HG02798 (cell line): Measurements from ENCODE around the gene ATP1B3.
"Not testable (repeated sequence)": the region's sequence is repeated elsewhere in the genome, so short reads cannot be mapped to it uniquely, and the experiment has no call there.

Experiments used
- ATAC-seq: cut with Tn5 transposase; IDR thresholded peaks from one replicate; pipeline ENCODE4 v1.9.1; 2021; ENCODE audit warnings: mild to moderate bottlenecking; ENCODE audit not compliant: unreplicated experiment, poor library complexity

The ATP1B3 gene

GRCh38 chr3:141859651-141860050, 16.8 kb upstream of the ATP1B3 start:
- no peak for ATAC-seq

DNA sequence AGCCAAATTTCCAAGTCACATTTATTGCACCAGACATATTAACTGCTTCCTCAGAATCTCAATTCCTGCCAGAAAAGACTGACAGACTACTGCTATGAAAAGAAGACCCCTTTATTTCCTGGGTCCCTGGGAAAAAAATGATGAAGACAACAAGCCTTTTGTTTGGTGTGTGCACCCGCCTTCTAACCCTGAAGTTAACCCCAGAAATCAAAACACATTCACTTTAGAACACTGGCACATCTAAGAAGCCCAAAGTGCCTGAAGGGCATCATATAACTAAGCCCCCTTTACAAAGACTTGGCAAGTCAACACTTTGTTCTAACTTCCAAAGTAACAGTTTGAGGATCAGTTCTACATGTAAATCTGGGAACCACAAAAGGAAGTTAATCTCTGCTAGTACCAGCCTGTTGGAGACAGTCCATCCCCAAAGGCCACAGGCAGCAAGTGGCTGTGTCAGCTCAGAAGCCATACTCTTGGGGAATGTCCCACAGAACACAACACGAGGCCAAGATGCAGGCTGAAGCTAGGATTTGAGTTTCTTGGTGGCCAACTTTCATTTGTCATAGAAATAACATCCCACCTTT, 16.3 kb upstream of the ATP1B3 start:
- ATAC-seq, result no peak

DNA sequence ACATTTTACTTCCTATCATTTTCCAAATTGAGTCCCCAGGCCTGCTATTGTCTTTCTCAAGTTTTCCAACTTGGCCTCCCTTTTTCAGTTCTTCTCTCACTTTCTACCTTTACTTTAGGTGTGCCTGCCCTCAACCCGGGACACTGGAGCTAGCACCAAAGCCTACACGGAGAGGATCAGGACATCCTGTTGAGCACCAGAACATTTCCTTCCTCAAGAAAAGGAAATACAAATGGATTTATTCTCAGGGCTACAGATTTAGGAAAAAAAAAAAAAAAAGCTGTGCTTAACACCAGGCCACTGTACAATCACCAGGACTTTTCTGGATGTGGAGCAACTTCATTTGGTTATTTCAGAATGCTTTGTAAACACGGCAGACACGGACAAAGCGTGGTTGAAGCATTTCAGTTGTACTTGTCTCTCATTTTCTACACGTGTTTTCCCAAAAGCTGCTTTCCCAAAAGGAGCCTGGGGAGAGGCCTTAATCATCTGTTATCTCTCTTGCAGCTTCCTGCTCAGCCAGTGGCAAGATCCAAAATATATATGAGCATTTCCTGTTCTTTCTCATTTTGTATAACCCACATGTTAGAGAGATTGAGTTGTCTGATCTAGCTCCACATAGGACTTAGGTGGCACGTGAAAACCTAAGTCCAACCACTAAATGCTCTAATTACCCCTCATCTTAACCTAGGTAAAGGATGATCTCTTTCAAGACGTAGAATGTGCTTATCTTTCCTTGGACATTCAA, 15.5 kb upstream of the ATP1B3 start:
- no peak for ATAC-seq

- ATAC-seq, result no peak
Measured at GRCh38 chr3:141862279-141862816, 14.1 kb upstream of the ATP1B3 start.

DNA sequence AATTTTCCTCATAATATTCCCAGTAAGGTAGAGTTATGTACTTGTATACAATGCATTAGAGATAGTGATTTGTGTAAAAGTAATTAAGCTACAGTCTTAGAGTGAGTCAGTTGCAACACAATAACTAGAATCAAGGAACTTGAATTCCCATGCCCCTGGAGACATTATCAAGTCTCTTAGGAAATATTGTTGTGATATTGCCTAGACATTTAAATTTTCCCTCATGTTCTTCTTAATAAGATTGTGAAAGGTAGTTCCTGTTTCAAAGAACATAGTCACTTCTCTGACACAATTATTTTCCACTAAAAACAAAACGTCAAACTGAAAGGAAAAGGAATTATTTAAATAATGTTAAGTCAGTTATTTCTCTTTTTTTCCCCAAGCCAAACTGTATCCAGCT, 13.0 kb upstream of the ATP1B3 start:
- no peak for ATAC-seq

DNA sequence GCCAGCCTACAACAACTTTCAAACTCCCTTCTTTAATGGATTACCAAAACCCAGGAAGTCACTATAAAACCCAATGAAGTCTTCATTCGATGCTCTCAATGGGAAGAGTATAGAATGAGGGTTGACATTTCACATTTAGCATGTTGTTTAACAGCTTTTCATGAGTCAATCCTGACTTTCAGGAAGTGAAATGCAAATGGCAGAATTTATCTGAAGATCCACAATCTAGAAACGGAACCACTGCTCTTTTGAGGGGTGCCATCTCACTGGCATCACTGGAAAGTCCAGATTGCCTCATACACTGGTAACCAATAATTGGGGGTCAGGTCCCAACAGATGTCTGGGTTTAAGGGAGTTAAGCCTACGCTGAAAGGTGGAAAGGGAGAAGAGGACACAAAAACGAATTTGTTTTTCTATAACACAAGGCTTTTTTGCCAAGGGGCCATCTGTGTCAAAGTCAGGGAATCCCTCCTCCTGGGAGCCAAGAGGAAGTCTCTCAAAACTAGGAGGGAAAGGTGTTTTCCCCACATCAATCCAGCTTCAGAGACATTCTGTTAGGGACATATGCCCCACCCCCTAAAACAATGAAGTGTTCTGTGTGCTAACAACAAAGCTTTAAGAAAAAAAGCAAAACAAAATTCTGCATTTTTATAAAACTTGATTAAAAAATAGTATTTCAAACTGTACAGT, 12.0 kb upstream of the ATP1B3 start:
- no peak for ATAC-seq

- no peak for ATAC-seq
Measured at GRCh38 chr3:141865101-141865500, 11.3 kb upstream of the ATP1B3 start.

DNA sequence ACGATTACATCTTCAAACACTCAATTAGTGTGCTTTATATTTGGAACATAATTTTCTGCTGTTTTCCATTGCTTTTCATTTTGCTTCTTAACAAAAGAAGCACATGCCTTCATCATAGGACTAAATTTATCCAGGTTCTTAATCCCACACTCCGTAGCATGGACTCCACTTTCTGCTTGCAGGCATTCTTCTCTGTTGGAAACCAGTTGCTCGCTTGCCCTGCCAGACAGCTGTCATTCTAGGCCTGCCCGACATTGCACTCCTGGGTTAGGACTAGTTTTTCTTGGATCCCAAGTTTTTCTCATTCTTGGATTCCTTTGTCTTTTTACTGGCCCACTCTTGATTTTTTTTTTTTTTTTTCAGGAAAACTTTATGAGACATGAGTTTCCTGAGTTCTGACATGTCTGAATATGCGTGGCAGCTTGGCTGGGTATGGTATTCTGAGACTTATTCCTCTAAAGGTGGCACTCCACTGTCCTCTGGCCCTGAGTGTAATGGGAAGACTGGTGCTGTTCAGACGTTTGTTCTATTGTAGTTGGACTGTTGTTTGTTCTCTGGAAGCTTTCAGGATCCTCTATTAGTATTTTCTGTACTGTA, 6.3 kb upstream of the ATP1B3 start:
- ATAC-seq, result no peak

DNA sequence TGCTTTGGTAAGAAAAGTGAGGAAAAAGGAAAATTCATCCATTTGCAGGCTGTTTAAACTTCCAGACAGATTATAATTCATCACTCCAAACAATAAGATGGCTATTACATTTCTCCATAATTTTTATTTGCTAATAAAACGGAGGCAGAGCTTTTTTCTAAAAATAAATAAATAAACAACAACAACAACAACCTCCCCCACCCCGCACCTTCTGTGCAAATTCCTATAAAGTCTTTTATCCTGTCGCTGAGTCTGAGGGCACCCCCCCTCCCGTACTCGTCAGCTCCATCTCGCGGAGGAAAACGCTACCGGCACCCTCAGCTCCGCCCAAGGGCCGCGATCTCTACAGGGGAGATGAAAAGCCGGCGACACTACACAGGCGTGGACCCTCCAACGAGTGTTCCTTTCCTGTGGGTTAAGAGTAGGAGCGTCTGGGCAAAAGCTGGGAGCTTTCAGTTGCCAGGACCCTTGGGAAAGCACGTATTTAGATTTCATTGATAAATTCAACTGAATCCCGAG, 1.0 kb upstream of the ATP1B3 start:
- peak; percentile 50 for ATAC-seq

- peak; percentile 45 for ATAC-seq
Measured at GRCh38 chr3:141875893-141876380, 506 bp upstream of the ATP1B3 start.

DNA sequence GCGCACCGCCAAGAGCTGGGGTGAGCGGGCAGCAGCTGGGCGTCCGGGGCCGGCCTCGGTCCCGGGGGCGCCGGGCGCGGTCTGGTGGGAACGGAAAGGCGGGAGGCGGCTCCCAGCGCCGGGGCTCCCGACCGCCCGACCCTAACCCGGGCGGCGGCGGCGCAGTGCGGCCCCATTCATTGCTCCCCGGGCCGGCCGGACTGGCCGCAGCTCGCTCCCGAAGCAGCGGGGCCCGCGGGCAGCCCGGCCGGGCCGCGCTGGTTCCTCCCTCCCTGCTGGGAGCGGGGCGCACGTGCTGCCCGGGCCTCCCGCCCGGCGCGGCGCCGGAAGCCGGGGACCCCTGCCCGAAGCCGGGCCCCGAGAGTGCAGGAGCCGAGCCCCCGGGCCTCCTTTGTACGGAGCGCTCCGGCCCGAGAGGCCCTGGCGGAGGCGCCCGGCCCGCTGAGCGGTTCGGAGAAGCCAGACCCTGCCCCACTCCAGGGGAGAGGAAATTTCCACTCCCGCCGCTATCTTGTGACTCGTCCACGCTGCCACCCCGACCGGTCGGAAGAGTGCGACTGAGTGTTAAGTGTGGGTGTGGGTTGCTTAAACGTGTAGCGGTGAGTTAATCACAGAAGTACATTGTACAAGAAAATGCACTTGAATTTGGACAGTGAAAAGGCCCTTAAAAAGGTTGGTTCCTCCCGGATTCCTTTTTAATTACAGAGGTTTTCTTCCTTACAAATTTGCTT, 613 bp downstream of the ATP1B3 start:
- peak; percentile 28 for ATAC-seq

DNA sequence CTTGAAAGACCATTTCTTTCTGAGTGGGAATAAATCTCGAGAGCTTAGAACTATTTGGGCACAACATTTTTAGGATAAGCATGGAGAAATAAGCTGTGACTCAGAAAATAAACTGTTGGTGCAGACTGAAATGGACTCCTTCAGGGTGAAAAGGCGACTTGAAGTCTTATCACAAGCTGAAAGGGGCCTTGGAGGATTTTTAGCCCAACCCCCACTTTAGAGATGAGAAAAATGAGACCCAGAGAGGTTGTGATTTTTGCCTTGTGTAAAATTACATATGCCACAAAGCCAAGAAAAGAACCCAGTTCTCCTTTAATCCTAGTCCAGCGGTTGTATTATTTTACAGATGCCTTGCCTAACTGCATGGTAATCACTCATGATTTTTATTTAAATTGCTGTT, 1.5 kb downstream of the ATP1B3 start:
- no peak for ATAC-seq

DNA sequence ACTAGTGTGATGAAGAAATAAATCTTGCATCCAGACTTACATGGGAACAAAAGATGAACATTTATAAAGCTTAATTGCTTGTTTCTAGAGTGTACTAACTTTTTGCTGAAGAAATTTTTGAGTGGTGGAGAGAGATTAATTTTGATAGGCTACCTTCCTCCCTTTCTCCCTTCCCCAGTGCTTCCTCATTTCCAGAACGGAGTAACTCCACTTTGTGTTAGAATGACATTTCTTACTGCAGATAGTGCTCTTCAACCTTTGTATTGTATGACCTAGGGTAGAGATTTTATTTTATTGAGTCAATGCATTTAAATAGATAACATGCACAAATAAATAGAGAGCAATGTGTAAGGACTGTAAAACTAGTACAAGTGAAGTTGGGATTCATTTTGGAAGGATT, 1.9 kb downstream of the ATP1B3 start:
- ATAC-seq, result no peak

GRCh38 chr3:141878817-141879216, 2.4 kb downstream of the ATP1B3 start:
- no peak for ATAC-seq

DNA sequence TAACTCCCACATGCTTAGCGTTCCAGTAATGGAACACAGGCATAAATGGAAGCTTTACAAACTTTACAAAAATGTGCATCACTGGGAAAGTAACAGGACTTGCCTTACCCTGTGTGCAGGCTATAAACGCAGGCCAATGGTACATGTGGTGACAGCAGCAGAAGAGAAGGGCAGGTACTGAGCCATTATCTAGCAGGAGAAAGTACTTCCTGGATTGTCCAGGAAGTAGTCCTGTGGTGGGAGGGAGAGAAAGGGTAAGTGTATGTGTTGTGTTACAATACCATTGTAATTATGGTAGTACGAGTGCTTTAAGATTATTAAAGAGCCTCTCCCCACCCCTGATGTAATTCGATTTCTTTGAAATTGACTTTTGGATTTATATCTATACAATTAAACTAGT, 5.3 kb downstream of the ATP1B3 start:
- no peak for ATAC-seq

DNA sequence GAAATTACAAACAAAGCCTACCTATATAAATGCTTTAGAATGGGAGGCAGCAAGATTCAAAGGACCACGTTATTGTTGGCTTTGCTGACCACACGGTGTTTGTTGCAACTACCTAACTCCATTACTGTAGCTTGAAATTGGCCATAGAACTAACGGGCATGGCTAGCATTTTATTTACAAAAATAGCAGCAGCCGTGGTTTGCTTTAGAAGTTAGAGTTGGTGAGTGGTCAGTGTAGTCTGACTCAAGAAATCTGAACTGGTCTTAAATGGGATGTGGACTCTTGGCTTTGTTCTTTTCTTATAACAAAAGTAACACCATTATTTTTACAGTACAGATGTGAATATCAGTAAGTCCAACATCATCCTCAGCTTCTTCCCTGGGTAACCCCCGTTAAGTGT, 10.6 kb downstream of the ATP1B3 start:
- no peak for ATAC-seq

DNA sequence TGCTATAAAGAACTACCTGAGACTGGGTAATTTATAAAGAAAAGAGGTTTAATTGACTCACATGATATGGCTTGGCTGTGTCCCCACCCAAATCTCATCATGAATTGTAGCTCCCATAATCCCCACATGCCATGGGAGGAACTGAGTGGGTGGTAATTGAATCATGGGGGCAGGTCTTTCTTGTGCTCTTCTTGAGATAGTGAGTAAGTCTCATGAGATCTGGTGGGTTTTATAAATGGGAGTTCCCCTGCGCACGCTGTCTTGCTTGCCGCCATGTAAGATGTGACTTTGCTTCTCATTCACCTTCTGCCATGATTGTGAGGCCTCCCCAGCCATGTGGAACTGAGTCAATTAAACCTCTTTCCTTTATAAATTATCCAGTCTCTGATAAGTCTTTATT, 12.1 kb downstream of the ATP1B3 start:
- not testable (repeated sequence) for ATAC-seq

DNA sequence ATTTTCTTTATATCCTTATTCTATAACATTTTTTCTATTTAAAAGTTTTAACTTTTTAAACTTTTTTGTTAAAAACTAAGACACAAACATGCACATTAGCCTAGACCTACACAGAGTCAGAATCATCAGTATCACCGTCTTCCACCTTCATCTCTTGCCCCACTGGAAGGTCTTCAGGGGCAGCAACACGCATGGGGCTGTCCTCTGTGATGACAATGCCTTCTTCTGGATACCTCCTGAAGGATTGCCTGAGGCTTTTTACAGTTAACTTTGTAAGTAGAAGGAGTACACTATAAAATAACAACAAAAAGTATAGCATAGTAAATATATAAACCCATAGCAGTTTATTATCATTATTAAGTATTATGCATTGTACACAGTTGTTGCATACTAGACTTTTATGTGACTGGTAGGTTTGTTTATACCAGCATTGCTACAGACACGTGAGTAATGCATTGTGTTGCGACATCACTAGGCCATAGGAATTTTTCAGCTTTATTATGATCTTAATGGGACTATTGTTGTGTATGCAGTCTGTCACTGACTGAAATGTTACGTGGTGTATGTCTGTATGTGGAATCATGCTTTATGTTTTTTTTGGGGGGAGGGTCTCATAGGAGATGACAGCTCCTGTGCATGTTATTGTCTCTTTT, 18.2 kb downstream of the ATP1B3 start:
- ATAC-seq, result no peak

GRCh38 chr3:141895731-141896130, 19.3 kb downstream of the ATP1B3 start:
- ATAC-seq, result no peak
